EL (cell line): ENCODE data around the gene ARF5.
"Not testable (repeated sequence)": the region's sequence is repeated elsewhere in the genome, so short reads cannot be mapped to it uniquely, and the experiment has no call there.

Experiments
- DNase-seq: peaks from one replicate; pipeline ENCODE4 v3.0.0-alpha.2; 2016

ARF5 gene

DNA sequence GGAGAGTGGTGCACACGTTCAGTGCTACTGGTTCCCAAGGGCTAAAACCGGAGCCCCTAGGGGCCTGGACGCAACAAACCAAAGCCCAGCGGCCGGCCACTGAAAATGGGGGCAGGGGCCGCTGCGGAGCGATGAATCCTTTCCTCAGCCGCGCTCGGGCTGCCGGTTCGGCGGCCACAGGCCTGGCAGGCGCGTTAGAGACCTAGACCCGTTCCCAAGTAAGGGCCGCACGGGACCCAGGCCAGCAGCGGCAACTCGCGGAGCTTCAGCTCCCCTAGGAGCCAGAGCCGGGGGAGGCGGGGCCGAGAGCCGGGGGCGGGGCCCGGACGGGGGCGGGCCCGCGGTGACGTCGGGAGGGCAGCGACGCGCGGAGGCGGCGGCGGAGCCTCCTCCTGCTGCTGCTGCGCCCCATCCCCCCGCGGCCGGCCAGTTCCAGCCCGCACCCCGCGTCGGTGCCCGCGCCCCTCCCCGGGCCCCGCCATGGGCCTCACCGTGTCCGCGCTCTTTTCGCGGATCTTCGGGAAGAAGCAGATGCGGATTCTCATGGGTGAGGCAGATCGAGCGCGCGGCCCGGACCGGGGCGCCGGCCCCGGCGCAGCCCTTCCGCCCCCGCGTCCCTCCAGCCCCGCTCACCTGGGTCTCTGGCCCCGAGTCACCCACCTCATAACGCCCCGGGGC, at the start of gene ARF5:
Gene ARF5, plus strand, starts transcription at position 393 of the 678 bp plus-strand sequence. Its CDS starts 88 bp downstream, at position 481.
- DNase-seq = peak; percentile 83

DNA sequence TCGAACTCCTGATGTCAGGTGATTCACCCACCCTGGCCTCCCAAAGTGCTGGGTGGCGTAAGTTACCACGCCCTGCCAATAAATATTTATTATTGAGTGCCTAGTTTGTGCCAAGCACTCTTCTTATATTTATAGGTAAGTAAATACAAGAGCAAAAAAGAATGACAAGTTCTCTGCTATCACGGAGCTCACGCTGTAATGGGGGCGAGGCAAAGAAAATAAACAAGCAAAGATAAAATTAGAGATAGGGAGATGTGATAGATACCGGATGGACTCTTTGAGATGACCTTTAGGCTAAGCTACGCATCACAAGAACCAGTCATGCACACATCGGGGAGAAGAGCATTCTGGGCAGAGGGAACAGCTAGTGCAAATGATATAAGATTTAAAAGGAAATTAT, 49.1 kb upstream of the ARF5 start:
- DNase-seq = no peak

DNA sequence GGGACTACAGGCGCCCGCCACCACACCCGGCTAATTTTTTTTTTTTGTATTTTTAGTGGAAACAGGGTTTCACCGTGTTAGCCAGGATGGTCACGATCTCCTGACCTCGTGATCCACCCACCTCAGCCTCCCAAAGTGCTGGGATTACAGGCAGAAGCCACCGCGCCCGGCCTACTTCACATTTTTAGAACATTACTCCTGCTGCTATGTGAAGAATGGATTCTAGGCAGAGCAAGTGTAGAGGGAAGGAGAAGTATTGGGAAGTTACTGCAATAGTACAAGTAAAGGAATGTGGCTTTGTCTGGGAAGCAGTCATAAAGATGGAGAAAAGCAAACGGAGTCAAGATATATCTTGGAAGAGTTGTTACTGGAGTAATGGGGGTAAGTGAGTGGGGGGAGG, 47.8 kb upstream of the ARF5 start:
- not testable (repeated sequence) for DNase-seq

DNA sequence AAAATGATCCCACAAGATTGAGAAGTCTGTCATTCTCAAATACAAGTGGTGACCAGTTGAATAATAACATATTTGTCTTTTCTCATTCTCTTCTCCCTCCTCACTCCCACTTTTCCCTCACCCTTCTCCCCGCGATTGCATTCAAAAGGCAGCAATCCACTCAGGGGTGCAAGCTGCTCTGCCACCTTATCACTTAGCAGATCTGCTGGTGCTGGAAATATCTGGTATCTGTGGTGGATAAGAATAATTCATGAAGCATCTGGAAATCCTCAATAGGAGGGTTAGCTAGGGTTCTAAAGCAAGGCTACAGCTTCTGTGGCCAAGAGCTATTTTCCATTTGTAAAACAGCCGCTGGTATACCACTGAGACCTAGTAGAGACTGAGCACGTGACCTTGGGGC, 46.7 kb upstream of the ARF5 start:
- no peak for DNase-seq

DNA sequence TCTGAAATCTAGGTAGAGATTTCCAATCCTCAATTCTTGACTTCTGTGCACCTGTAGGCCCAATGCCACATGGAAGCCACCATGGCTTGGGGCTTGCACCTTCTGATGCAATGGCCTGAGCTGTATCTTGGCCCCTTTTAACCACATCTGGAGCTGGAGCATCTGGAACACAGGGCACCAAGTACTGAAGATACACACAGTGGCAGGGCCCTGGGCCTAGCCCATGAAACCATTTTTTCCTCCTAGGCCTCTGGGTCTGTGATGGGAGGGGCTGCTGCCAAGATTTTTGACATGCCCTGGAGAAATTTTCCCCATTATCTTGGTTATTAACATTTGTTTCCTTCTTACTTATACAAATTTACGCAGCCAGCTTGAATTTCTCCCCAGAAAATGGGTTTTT, 41.9 kb upstream of the ARF5 start:
- DNase-seq = no peak

DNA sequence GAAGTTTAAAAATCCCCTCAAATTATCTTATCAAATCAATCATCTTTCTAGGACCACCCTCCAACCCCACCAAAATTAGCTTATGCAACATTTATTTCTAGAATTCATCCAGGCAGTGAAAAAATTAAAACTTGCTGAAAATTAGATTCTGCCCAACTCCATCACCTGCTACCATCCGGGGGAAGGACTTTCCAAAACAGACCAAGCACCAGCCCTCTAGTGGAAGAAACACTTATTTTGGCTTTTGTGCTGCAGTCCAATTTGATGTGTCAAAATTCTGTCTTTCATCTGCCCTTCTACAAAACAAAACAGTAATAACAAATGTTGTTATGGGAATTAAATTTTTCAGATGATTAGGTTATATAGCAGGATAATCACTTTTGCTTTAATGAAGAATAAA, 38.0 kb upstream of the ARF5 start:
- DNase-seq = no peak

DNA sequence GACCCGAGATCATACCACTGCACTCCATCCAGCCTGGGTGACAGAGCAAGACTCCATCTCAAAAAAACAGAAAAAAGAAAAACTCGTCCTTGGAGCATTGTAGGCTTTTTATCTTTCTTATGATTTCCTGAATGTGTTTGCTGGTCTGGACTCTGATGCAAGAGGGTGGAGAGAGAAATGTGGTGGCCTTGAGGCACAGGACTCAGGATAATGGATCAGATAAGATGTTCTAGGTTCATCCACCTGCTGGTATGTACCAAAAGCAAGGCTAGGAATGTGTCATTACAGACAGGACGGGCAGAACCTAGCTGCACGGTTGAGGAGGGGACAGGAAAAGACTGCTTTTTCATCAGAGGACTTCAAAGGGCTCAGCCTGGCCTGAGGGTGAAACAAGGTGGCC, 36.3 kb upstream of the ARF5 start:
- no peak for DNase-seq

DNA sequence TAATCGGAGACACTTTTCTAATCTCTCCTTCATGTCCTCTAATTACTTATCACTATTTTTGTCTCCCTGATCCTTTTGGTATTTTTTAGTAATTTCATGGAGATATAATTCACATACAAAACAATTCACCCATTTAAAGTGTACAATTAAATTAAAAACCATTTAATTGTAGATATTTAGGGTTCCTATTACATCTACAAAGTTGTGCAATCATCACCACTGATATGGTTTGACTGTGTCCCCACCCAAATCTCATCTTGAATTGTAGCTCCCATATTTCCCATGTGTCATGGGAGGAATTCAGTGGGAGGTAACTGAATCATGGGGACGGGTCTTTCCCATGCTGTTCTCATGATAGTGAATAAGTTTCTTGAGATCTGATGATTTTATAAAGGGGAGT, 31.8 kb upstream of the ARF5 start:
- no peak for DNase-seq

DNA sequence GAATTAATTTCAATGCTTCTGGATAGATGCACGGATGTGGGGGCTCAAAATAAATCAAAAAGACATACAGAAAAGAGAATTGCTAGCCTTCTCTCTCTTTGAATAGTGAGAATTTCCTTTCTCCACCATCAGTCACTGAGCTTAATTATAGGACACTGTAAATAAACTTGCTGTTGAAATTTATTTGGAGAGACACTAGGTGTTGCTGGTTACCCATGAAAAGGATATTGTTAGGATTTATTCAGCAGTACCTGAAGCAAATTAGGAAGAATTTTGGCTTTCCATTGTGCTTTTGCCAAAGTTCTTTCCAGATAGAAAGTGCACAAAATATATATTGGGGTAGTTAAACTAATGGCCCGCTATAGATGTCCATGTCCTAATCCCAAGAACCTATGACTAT, 30.4 kb upstream of the ARF5 start:
- DNase-seq = no peak

DNA sequence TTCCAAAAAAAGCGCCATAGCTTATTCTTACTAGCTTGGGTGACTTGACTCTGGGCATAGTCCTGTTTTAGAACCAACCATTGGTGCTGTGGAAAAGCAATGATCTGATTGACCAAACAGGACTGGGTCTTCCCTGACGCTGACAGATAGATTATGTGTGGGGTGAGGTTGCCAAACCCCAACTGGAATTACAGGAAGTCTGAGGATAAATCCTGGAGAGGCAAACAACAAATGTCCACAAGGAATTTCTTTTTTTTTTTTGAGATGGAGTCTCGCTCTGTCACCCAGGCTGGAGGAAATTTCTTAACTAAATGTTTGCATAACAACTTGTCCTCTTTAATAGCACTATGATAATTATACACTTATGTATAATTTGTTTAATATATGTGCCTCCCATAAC, 22.0 kb upstream of the ARF5 start:
- no peak for DNase-seq

DNA sequence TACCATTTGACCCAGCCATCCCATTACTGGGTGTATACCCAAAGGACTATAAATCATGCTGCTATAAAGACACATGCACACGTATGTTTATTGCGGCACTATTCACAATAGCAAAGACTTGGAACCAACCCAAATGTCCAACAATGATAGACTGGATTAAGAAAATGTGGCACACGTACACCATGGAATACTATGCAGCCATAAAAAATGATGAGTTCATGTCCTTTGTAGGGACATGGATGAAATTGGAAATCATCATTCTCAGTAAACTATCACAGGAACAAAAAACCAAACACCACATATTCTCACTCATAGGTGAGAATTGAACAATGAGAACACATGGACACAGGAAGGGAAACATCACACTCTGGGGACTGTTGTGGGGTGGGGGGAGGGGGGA, 20.2 kb upstream of the ARF5 start:
- DNase-seq = not testable (repeated sequence)

DNA sequence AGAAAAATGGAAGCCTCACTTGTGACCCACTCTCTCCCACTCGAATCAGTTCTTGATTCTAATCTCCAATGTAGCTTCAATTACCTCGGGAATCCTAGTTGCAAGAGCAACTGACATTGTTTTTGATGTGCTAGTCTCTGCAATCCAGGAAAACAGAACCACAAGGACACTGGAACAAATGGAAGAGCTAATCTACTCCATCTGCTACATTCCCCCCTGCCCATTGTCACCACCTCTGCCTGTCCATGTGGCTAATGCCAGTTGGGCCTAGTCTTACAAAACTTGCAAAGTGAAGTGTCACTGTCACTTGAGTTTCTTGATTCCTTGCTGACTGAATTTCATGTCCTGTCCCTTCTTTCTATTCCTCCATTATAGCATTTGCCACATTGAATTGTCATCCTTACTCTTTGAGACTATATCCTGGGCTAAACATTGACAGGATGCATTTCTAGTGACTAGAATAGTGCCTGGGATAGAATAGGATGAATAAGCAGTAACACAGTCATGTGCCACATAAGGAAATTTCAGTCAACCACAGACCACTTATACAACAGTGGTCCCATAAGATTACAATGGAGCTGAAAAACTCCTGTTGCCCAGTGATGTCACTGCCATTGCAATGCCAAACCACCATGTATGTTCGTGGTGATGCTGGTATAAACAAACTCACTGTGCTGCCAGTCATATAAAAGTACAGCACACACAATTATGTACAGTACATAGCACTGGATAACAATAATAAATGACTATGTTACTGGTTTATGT, 16.3 kb upstream of the ARF5 start:
- no peak for DNase-seq

DNA sequence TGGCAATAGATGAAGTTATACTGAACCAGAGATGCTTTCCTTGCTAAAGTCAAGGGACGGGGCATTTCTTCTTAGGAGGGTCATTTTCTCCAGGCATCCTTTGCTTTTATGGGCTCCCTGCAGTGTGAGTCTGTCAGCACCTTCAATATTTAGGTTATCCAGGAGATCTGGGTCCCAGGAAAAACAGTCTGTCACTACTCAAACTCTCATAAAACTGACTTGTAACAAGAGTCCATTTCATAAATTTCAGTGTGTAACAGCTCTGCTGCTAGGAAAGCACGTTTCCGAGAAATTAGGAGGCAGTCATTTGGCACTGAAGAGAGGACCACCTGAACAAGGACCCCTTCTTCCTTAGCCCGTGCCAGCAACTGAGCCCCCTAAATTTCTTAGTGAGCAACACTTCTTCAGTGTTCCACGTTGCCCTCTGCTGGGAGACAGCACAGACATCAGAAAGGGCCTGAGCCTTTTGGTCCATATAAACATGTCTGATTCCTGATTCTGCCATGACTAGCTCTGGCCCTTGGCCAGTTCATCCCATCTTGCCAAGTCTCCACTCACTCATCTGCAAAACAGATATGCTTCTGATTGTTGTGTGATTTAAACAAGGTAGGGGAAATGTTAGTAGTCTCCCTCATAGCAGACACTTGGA, 10.1 kb upstream of the ARF5 start:
- peak; percentile 49 for DNase-seq

DNA sequence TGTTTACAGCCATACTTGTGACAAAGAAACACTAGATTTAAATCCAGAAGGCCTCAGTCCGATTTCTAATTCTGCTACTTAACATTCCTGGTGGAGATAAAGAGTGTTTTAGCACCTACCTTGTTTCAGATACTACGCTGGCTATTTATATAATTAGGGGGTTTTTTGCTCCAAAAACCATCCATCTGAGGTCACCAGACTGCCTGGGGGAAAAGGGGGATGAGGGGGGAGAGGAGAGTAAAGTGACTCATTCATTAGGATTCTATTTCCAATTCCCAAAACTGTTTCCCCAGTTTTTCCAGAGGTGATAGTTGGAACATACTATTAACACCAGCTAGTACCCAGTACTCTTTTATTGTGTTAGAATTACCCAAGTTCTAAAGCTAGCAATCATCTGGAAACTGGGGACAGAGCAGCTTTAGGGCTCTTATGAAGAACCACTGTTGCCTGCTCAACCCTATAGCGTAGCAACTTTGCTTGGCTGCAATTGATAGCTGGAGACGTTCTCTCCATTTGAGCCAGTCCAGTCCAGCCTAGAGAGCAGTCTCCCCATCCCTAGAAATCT, 9.4 kb upstream of the ARF5 start:
- DNase-seq = peak; percentile 68

DNA sequence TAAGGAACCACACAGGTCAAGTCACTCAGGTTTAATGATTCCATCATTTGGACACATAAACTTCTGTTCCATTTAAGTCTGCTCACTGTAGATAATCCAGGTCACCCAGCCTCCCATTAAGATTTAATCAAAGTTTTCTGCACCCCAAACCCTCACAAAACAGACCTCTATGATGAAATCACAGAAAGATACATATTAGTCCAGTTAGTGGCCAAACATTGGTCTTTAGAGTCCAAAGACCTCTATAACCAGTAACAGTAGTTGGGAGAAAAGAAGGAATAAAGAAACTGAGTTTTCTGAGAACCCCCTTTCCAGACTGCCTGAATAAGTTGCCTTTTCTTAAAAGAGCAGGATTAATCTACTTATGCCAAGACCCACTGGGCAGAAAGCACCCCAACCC, 7.6 kb upstream of the ARF5 start:
- no peak for DNase-seq

DNA sequence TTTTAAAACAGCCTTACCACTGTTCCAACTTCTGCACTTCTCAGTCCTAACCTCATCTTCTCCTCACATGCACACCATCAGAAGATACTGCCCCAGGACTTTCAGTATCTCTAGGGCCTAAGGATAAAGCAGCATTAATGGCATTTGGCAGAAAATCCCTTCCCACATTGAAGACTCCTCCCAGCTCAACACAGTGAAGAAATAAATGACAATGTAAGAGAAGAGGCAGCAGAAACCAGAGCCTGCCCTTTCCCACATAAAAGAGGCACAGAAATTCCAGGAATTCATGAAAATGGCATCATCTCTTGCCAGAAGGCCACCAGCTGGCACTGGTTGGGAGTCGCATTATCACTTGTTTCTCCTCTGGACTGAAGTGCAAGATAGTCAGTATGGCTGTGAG, 6.5 kb upstream of the ARF5 start:
- DNase-seq = peak; percentile 50

DNA sequence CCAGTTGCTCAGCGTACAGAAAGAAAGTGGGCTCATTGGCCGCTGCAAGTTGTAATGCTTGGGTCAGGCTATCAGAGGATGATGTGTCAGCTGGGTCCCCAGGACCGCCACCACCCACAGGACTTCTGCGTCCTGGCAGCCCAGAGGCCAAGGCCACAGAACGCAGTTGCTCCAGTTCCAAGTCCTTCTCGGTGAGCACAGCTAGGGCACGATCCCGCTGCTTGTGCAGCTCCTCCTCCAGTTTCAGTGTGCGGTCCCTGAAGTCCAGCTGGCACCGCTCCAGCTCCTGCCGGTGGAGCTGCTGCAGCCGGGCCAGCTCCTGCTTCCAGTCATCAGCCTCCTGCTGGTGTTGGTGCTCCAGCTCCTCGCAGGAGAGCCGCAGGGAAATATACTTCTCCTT, 5.8 kb upstream of the ARF5 start:
- no peak for DNase-seq

DNA sequence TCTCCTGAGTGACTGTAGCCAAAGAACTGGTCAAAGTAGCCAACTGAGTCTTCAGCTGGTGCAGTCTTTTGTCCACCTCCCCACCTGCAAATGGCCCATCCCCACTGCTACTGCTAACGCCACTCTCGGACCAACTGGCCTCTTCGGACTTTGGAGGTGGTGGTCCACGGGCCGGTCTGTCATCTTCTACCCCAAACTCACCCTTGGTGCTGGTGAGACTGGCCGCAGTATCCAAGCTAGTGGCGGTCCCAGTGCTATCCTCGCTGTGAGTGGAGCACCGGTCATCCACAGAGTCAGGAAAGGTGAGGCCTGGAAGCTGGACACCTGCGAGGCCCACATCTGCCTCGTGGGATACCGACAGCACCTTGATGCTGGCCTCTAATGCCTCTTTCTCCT, 3.6 kb upstream of the ARF5 start:
- no peak for DNase-seq

DNA sequence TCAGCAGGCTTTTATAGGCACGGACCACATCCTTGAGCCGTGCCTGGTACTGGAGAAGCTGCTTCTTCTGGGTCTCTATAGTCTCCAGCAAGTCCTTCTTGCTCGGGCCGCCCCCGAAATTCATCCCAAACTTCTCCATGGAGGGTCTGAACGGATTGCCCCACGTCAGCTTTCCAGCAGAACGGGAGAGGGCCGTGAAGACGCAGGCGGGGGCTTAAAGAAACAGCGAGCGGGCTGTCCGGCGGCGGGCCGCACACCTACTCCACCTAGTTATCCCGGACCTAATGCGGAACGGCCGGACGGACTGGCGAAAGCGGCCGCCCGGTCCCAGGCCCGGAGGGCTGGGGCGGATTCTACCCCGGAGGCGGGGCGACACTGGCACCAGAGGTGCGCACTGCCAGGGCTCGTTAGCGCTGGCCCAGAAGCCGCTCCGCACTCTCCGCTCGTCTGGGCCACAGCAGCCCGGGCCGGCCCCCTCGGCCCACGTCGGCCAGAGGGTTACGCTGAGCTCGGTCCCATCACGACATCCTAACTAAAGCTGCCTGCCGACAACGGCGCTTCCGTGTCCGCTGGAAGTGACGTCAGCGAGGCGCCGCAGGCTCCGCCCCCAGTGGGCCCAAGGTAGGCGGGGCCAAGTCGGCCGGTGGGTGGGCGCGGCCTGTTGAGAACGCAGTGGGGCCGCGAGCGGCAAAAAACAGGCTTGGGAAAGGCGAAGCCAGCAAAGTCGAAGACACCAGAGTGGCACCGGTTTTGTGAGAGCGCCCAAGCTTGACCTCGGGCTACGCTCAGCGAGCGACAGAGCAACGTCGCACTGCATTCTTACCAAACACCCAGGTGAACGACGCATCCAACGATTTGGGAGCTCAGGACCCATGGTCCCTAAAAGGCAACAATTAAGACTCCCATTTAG, 2.9 kb upstream of the ARF5 start, which contains the start of gene GCC1:
Gene GCC1, minus strand, starts transcription at position 553 of the 910 bp plus-strand sequence. Its CDS starts 414 bp downstream, at position 139.
- peak; percentile 86 for DNase-seq

DNA sequence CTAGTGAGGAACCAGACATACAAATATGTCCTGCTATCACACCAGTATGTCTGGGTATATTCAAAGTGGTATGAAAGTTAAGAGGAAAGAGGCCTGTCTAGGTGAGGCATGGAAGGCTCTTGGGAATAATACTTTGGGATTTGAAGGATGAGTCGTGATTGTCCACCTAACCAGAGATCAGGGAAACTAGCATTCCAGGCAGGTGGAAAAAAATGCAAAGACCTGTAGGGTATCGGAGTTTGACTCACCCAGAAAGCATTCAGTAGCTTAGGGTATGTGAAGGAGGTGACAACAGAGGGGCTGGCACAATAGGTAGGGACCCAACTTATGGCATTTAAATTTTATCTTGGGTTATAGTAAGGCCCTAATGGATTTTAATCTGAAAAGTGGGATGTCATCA, 1.9 kb upstream of the ARF5 start:
- DNase-seq = no peak

DNA sequence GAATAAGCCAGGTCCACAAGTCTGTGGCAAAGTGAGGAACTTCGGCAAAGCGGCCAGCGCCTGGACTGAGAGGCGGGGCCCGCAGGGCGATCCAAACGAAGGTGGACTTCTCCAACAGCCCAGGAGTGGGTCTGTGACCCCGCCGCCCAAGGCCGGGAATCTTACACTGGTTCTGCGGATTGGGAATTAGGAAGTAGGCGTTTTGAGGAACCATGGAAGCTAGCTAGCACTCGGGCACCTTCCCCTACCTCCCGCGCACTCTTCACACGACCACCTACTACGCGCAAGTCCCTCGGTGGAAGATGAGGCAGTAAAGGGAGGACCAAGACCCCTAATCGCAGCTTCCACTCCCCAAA, 570 bp upstream of the ARF5 start:
- no peak for DNase-seq

DNA sequence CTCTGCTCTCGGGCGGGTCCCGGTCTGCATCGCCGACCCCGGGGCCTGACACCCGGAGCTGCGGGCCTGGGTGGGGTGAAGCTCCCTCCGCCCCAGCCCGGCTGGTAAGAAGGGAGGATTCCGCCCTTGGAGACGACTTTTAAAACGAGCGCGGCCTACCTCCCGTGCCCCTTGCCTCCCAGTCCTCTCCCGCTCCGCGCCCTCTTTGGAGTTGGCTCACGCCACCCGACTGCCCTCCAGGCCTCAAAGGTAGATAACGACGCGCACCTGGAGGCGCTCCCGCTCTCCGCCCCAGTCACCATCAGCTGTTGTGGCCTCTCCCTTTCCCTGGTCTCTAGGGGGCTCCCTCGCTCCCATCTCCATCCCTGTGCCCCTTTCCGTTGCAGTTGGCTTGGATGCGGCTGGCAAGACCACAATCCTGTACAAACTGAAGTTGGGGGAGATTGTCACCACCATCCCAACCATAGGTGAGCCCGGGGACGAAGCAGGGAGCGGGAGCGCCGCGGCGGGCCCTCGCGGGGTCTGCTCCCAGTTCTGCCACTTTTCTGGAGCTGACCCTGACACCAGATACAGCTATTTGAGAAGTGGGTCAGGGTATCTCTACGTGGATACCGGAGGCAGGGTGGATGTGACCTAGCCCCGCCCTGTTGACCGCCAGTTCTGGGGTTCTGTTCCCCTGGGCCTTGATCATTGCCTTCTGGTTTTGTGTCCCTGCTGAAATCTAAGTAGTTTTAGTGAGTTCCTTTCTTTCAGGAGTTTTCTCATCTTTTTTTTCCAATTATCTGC, 679 bp downstream of the ARF5 start:
- peak; percentile 70 for DNase-seq
